ENCODE data around the gene ISCU.
"Not testable (repeated sequence)": the region's sequence is repeated elsewhere in the genome, so short reads cannot be mapped to it uniquely, and the experiment has no call there.

Gene ISCU

GRCh38 chr12:108605690-108606406, 43.5 kb downstream of the ISCU start:
- no peak for DNase-seq

- no peak for DNase-seq
Measured at GRCh38 chr12:108606492-108606891, 44.1 kb downstream of the ISCU start.

DNA sequence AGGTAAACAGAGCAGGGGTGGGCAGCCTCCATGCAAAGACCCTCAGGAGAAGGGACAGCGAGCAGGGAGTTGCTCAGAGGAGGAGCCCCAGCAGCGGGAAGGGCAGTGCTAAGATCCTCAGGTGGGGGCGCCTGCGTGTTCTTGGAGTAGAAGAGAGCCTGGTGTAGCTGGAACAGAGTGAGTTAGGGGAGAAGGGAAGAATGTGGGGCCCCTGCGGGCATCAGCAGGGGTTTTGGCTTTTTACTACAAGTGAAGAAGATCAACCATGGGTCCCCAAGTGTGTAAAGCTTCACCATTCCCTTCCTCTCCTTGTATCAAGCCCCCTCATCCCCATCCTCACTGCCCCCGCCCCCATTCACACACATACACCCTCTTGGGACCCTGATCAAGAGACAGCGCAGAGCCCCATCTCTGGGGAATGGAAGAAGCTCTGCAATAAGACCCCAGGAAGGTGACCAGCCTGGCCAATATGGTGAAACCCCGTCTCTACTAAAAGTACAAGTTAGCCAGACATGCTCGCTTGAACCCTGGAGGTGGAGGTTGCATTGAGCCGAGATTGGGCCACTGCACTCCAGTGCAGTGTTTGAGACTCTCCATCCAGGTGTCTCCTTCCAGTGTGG, 45.7 kb downstream of the ISCU start:
- no peak for DNase-seq

DNA sequence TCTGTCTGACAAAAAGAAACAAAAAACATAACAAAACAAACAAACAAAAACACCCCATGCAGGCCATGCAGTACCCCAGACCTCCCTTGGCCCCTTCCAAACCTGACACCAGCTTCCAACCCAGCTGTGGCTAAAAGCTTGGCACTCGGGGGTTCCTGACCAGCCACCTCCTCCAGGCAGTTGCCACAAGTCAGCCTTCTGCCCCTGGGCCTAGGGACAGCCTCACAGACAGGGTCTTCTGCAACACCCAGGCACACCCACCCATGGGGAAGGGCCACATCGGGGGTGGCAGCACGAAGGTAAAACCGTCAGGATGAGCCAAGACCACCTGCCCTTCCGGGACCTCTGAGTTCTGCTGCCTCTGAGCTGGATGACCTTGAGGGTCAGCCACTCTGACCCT, 46.2 kb downstream of the ISCU start:
- DNase-seq = no peak

- DNase-seq = no peak
Measured at GRCh38 chr12:108609537-108610335, 47.3 kb downstream of the ISCU start.

DNA sequence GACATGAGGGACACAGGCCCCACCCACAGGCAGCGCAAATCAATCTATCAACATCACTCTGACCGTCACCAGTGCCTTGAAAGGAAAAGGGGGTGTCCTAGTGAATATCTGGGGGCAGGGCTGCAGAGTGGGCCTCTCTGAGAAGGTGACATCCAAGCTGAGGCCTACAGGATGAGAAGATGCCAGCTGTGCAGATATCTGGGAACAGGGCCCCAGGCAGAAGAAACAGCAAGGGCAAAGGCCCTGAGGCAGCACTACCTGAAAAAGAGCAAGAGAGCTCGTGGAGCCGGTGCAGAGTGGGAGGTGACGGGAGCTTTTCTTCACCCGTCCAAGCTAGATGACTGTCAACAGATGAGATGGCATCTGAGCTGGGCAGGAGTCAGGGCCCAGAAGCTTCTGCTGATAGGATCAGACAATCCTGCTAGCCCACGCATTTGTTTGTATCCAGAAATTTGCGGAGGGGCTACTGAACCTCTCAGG, 48.0 kb downstream of the ISCU start:
- no peak for DNase-seq

- DNase-seq = no peak
Measured at GRCh38 chr12:108610856-108611605, 48.6 kb downstream of the ISCU start.

DNA sequence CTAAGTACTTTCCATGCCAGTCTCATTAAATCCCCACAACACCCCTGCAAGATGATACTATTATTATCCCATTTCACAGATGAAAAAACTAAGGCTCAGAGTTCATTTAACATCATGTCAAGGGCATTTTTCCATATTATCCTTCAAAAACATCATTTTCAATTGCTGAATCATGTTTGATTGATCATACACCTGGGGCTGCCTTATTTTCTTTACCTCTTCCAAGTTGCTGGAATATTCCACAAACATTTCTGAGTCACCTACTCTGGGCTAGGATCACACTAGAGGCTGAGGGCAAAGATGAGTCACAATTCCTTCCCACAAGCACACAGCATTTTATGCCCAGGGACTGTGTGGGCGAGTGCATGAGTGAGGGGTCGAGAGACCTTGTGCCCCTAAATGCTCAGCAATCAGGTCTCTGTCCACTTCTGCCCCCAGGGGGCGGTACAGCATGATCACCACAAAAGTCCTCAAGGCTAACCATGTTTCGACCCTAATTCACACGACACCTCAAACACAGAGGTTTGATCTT, 49.6 kb downstream of the ISCU start:
- DNase-seq = peak; percentile 49 to 50

DNA sequence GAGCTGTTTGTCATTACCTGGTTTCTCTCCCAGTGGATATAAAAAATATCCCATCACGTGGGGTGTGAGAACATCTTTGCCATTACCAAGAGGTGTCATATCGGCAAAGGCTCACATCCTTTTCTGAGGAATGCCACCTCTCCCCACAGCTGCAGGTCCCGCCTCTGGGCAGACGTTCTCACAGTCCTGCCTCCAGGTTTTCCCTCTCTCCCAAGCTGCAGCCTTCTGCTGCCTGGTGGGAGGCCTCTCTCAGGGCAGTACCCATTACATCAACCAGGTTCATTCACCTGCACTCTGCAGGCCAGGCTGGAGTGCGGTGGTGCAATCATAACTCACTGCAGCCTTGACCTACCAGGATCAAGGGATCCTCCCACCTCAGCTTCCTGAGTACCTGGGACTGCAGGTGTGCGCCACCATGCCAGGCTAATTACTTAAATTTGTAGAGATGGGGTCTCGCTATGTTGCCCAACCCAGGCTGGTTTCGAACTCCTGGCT, 50.4 kb downstream of the ISCU start:
- DNase-seq = no peak

DNA sequence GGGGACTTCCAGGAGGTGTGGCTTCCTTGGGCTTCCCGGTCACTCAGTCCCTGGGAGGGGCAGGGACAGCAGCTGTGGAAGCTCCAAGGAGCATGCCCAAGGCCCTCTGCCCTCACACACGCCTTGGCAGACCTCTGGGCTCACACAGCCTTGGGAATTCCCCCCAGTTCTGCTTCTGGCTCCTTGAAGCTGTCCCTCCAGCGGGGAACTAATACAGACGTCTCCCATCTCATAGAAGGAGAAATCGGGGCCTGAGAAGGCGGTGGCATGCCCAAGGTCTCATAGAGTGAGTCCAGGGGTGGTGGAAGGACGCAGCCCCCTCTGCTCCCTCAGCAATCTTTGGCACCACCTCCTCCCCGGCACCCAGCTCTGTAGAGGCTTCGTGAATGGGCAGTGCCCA, 51.2 kb downstream of the ISCU start:
- DNase-seq = peak in 1 of 2 donors; percentile 54

- DNase-seq = no peak
Measured at GRCh38 chr12:108614041-108614440, 51.6 kb downstream of the ISCU start.

DNA sequence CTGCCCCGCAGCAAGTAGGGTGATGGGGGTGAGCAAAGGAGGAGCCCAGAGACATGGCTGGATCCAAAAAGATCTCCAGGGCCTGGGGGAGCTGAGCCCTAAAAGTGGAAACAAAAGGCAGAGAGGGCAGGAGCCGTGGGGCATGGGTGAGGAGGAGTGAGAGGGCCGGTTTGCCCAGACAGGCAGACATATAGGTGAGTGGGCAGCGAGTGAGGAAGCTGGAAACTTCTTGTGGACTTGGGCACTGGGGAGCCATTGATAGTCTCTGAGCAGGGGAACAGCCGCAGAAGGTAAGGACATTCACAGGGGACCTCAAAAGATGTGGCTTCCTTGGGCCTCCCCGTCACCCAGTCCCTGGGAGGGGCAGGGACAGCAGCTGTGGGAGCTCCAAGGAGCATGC, 52.2 kb downstream of the ISCU start:
- DNase-seq = no peak

- no peak for DNase-seq
Measured at GRCh38 chr12:108615918-108616317, 53.5 kb downstream of the ISCU start.

DNA sequence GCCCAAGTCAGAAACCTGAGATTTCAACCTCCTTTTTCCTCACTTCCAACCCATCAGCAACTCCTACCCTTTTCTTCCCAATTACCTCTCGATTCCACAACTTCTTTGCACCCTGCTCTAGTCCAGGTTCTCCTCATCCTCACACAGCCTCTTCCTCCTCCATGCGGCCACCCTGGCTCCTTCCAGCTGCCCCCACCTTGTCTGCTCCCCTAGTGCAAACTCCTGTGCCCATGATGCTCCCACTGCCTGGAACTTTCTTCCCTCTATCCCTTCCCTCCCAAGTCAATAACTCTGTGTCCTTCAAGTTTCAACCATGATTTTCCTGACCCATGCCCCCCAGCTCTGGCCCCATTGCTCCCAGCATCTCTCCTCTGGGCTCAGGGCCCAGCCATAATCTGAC, 54.0 kb downstream of the ISCU start:
- DNase-seq = no peak

GRCh38 chr12:108616941-108617858, 54.8 kb downstream of the ISCU start:
- DNase-seq = peak; percentile 46 to 56

DNA sequence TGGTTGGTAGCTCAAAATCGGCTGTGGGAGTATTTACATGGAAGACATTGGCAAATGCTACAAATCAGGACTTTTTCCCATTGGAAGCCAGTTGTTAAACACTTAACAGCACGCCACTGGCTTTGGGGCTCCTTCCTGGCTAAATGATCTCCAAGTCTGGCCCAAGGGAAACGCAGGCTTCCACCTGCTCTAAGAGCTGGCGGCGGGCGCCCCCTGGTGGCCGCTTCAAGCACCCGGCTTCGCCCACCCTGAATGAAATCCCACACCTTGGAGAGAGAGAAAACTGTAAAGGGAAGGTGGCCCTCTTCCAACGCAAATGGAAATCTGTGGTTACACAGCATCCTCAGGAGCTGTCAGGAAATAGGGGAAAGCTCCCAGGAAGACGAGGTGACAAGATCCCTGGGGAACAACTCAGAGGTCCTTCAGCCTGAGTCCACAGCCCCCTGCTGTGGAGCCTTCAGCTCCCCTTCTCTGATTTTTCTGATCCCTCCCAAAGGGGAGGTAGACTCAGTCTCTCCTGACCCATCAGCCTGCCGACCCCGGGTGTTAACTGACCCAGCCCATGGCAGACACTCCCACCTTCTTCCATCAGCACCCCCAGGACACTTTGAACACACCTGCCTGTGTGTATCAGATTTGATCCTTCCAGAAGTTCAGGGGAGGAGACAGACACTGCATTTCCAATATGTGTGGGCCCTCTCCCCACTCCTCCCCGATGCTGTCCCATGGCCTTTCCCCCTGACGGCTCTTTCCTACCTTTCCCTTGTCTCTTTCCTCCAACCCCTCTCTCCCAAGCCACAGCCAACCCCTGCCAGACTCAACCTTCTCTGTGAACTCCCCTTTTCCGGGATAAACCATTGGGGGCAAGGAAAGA, 55.9 kb downstream of the ISCU start:
- peak; percentile 72 to 81 for DNase-seq

GRCh38 chr12:108618953-108619274, 56.5 kb downstream of the ISCU start:
- DNase-seq = not testable (repeated sequence)

All from inflammatory macrophage (primary cell).